Fibroblast of mammary gland (primary cell): ENCODE results near the gene EME2.

Experiments
- DNase-seq: peaks from one replicate; pipeline ENCODE4 v3.0.0-alpha.2; 2010; ENCODE audit warnings: low read depth
- H3K4me3 ChIP-seq: 2 replicates; pipeline ENCODE4 v1.5.1; 2011; ENCODE audit warnings: low read depth, mild to moderate bottlenecking, low read length, moderate library complexity; ENCODE audit not compliant: control insufficient read depth
- TF ChIP-seq, protein P1 (sequence below): conservative IDR thresholded peaks from 2 replicates; pipeline ENCODE4 v1.5.1; 2011; ENCODE audit warnings: low read depth, low read length, inconsistent platforms; ENCODE audit not compliant: control insufficient read depth, insufficient read depth

The EME2 gene

DNA sequence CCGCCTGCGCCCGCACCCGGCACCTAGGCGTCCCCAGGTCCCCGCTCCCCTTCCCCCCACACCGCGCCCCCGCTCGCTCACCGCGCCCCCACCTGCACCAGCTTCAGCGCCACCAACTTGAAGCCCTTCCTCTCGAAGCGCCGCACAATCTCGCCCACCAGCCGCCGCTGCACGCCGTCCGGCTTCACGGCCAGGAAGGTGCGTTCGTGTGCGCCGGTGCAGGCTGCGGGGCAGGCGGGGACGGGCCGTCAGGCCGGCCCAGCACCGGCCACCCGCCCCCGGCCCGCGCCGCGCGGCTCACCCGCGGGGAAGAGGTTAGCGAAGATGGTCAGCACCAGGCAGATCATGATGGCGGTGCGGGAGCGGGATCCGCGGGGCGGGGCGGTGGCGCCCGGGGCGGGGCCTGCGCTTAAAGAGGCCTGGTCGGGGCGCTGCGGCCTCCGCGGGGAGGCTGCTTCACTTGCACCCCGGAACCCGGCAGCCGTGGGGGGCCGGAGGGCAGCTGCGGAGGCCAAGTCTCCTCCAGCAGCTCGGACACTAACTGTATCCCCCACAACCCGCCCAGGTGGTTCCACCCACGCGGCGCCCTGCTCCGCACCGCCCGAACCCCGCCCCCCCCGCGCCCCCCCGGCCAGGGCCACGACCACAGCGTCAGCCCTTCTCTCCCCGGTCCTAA is 1.3 kb upstream of the EME2 start, which contains the start of gene NME3:
NME3 (minus strand) TSS at position 356 of the 676 bp plus-strand sequence; CDS start at position 347, 9 bp downstream.
- DNase-seq, result peak; percentile 52
- TF ChIP-seq, protein P1, sequence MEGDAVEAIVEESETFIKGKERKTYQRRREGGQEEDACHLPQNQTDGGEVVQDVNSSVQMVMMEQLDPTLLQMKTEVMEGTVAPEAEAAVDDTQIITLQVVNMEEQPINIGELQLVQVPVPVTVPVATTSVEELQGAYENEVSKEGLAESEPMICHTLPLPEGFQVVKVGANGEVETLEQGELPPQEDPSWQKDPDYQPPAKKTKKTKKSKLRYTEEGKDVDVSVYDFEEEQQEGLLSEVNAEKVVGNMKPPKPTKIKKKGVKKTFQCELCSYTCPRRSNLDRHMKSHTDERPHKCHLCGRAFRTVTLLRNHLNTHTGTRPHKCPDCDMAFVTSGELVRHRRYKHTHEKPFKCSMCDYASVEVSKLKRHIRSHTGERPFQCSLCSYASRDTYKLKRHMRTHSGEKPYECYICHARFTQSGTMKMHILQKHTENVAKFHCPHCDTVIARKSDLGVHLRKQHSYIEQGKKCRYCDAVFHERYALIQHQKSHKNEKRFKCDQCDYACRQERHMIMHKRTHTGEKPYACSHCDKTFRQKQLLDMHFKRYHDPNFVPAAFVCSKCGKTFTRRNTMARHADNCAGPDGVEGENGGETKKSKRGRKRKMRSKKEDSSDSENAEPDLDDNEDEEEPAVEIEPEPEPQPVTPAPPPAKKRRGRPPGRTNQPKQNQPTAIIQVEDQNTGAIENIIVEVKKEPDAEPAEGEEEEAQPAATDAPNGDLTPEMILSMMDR, result no peak
- H3K4me3 ChIP-seq, result peak within 1 kb of the TSS; percentile 69

DNA sequence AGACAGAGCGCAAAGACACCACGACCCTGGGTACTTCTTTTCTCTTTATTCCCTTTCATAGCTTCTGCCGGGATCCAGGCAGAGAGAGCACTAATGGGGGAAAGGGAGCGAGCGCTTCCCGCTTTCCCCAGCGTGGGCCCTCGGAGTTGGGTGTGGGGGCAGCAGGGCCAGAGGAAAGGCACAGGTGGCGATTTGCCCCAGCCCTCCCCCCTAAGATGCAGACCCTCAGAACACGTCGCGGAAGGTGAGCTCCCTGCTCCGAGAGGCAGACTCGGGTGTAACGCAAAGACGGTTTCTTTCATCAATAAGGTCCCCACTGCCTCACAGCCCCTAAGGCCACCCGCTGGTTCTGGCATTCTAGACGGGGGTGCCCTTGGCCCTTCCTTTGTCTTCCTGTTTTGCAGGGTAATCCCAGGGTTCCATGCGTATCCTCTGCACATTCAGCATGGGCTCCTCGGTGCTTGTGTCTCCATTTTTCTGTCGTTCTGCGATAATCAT is 697 bp upstream of the EME2 start:
- H3K4me3 ChIP-seq, result peak overlapping the region; percentile 69
- no peak for DNase-seq

DNA sequence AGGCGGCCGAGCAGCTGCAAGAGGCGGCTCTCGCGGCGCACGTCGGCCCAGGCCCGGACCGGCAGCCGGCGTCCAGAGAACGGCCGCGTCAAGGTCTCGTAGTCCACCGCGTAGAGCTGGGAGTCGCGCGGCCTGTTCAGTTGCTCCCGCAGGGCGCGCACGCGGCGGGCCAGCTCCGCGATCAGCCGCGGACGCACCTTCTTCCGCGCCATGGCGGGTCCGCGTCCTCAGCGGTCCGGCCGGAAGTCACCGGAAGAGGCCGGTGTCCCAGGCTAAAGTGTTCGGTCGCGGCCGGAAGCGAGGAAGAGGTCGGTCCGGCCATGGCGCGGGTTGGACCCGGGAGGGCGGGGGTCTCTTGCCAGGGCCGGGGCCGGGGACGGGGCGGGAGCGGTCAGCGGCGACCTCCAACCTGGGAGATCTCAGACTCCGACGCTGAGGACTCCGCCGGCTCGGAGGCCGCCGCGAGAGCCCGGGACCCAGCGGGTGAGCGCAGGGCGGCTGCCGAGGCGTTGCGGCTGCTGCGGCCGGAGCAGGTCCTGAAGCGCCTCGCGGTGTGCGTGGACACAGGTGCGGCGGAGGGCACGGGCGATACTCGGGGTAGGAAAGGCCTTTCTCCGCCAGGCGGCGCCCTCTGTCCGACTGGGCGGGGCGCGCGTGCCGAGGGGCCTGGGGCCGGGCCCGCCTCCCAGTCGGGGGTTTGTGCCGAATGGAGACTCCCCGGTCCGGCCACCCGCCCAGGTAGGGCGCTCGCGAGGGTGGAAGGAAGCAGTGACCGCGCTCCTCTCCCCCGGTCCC is 495 bp downstream of the EME2 start, which contains the start of gene MRPS34:
MRPS34 (minus strand) TSS at position 227 of the 795 bp plus-strand sequence; CDS start at position 212, 15 bp downstream.
- peak; percentile 79 for DNase-seq
- H3K4me3 ChIP-seq, result peak within 1 kb of the TSS; percentile 69
- TF ChIP-seq, protein P1, result peak; percentile 38

More for the DNA sequence above, 697 bp upstream of the EME2 start:
- TF ChIP-seq, protein P1, result no peak

DNA sequence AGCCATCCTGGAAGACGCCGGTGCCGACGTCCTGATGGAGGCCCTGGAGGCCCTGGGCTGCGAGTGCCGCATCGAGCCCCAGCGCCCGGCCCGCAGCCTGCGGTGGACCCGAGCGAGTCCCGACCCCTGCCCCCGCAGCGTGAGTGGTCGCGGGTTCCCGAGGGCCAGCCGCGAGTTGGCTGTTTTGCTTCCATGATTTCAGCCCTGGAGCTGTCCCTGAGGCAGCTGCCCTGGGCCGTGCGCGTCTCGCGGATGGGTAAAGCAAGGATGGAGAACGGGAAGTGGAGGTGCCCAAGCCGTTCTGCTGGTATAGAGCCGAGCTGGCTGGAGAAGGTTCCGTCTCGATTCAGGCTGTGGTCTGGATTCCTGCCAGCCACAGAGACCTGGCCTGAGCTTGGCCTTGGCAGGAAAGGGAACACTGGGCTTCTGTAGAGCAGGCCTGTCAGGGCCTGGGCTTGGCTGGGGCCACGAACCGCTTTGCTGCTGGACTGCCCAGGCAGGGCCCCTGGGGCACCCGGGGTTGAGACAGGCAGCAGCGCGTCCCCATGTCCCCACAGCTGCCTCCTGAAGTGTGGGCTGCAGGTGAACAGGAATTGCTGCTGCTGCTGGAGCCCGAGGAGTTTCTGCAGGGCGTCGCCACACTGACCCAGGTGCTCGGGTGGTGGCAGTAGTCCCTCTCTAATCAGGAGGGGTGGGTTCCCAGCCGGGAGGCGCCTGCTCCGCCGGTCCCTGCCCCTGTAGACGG is 1.3 kb downstream of the EME2 start:
- DNase-seq, result peak; percentile 42
- H3K4me3 ChIP-seq, result peak overlapping the region; percentile 69
- TF ChIP-seq, protein P1, result no peak

DNA sequence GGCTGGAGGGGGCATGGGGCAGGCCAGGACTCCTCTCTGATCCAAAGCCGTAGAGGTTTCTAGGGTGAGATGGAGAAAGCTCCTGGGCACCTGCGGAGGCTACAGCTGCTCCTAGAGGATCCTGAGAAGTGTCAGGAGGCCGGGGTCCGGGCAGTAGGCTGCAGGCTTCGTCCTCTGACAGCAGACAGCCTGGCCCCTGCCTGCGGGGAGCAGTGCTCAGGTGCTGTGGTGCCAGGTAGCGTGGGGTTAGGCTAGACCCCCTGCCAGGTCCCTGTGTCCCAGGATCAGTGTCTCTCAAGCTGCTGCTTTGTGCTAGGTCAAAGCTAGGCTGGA is 1.8 kb downstream of the EME2 start:
- TF ChIP-seq, protein P1, result no peak
- DNase-seq, result no peak
- peak overlapping the region; percentile 69 for H3K4me3 ChIP-seq
